Fibroblast of pulmonary artery (primary cell): ENCODE results near the gene ZBTB11.
"Not testable (repeated sequence)": the region's sequence is repeated elsewhere in the genome, so short reads cannot be mapped to it uniquely, and the experiment has no call there.

Experiments
- DNase-seq: peaks from one replicate; pipeline ENCODE4 v3.0.0-alpha.2; 2010; ENCODE audit warnings: low read depth
- H3K4me3 ChIP-seq: replicated peaks from 2 replicates; pipeline ENCODE4 v1.5.1; 2011; ENCODE audit warnings: low read depth, mild to moderate bottlenecking, control low read depth, low read length, moderate library complexity
- TF ChIP-seq, protein P1 (sequence below): IDR thresholded peaks from 2 replicates; pipeline ENCODE4 v1.5.1; 2011; ENCODE audit warnings: mild to moderate bottlenecking, control low read depth, low read length, inconsistent platforms; ENCODE audit errors: missing control alignments

ZBTB11 gene

DNA sequence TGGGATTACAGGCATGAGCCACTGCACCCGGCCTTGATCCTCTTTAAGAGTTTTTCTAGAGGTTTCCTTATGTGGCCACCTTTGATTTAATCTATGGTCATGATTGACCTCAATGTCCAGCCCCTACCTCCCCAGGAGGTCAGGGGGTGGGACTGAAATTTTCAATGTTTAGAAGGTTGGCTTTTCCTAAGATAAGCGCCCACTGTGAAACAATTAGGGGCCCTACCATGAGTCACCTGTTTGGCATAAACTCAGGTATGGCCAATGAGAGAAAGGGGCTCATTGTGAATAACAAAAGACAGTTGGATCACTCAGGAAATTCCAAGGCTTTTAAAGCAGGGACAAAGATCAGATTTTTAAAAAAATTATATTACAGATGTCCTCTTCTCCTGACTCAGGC lies 51.1 kb downstream of the ZBTB11 start:
- no peak overlapping the region for H3K4me3 ChIP-seq
- DNase-seq: no peak
- TF ChIP-seq, protein P1, sequence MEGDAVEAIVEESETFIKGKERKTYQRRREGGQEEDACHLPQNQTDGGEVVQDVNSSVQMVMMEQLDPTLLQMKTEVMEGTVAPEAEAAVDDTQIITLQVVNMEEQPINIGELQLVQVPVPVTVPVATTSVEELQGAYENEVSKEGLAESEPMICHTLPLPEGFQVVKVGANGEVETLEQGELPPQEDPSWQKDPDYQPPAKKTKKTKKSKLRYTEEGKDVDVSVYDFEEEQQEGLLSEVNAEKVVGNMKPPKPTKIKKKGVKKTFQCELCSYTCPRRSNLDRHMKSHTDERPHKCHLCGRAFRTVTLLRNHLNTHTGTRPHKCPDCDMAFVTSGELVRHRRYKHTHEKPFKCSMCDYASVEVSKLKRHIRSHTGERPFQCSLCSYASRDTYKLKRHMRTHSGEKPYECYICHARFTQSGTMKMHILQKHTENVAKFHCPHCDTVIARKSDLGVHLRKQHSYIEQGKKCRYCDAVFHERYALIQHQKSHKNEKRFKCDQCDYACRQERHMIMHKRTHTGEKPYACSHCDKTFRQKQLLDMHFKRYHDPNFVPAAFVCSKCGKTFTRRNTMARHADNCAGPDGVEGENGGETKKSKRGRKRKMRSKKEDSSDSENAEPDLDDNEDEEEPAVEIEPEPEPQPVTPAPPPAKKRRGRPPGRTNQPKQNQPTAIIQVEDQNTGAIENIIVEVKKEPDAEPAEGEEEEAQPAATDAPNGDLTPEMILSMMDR: no peak

DNA sequence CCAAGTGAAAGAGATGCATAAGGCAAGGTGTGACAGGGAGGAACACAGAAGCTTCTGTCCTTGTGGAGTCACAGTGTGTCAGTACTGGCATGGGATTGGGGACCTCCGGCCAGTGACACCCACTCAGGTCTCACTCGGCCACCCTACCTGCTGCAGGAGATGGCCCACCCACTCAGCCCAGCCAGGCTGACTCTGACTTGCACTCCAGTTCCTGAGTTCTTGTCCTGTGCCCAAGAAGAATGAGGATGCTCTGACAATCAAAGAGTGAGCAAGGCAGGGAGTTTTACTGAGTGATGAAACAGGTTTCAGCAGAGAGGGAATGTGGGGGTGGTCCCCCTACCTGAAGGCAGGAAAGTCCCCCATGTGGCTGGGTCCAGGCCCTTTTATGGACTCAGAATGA lies 52.1 kb downstream of the ZBTB11 start:
- no peak overlapping the region for H3K4me3 ChIP-seq
- TF ChIP-seq, protein P1: no peak
- DNase-seq: no peak

DNA sequence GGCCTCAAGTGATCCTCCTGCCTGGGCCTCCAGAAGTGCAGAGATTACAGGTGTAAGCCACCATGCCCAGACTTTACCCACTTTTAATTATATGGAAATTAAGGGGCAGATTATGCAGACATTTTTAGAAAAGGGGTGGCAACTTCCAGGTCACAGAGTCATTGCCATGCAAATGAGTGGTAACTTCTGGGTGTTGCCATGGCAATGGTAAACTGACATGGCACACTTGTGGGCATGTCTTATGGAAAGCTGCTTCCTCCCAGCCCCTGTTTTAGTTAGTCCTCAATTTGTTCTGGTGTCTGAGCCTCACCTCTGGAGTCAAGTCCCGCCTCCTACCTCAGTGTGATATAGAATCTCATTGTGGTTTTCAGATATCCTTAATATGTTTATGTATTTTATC lies 53.3 kb downstream of the ZBTB11 start:
- no peak for DNase-seq
- TF ChIP-seq, protein P1: no peak

DNA sequence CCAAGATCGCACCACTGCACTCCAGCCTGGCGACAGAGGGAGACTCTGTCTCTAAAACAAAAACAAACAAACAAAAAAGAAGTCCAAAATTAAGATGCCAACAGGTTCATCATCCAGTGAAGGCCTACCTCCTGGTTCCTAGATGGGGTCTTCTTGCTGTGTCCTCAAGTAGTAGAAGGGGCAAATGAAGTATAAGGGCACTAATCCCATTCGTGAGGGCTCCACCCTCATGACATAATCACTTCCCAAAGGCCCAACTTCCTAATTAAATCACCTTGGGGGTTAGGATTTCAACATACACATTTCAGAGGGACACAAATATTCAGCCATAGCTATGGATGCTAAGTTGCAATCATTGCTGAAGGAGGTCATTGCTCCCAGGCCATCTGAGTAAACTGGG lies 57.2 kb downstream of the ZBTB11 start:
- no peak overlapping the region for H3K4me3 ChIP-seq
- no peak for DNase-seq
- TF ChIP-seq, protein P1: no peak

More for the DNA sequence above, 53.3 kb downstream of the ZBTB11 start:
- no peak overlapping the region for H3K4me3 ChIP-seq

DNA sequence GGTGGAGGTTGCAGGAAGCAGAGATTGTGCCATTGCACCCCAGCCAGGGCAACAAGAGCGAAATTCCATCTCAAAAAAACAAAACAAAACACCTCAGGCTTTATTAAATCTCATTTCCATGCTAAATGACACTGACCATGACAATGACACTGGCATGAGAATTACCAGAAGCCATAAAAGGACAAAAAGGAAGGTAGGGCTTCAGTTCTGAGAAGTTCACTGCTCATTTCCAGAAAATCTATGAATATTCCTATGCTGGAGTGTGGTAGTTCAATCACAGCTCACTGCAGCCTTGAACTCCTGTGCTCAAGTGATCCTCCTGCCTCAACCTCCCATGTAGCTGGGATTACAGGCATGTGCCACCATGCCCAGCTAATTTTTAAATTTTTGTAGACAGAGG lies 58.2 kb downstream of the ZBTB11 start:
- H3K4me3 ChIP-seq: no peak overlapping the region
- TF ChIP-seq, protein P1: no peak
- no peak for DNase-seq

DNA sequence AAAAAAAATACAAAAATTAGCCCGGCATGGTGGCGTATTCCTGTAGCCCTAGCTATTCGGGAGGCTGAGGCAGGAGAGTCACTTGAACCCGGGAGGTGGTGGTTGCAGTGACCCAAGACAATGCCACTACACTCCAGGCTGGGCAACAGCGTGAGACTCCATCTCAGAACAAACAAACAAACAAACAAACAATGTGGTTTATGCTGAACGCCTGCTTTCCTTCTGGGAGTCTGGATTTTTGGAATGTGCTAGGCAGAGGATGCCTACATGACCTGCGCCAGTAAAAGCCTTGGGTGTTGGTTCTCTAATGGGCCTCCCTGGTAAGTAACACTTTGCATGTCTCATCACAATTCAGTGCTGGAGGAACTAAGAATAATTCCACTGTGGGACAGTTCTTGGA lies 59.5 kb downstream of the ZBTB11 start:
- TF ChIP-seq, protein P1: no peak
- no peak overlapping the region for H3K4me3 ChIP-seq
- DNase-seq: no peak

DNA sequence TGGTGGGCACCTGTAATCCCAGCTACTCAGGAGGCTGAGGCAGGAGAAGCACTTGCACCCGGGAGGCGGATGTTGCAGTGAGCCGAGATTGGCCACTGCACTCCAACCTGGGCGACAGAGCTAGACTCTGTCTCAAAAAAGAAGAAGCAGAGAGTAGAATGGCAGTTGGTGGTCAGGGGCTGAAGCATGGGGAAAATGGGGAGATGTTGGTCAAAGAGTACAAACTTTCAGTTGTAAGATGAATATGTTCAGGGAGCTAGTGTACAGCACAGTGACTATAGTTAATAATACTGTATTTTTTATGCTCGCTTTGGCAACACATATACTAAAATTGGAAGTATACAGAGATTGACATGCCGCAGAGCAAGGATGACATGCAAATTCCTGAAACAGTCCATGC lies 61.4 kb downstream of the ZBTB11 start:
- H3K4me3 ChIP-seq: no peak overlapping the region
- TF ChIP-seq, protein P1: no peak
- no peak for DNase-seq

DNA sequence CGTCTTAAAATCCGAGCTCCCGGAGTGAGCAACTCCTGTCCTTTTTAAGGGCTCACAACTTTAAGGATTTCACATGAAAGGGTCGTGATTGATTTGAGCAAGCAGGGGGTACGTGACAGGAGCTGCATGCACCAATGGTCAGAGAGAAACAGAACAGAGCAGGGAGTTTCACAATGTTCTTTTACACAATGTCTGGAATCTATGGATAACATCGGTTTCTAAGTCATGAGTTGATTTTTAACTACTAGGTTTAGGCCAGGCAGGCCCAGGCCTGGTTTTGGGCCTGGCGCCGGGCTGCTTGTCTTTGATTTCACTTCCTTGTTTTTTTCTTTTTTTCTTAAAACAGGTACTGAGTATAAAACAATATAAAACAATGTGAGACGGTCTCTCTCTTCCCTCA lies 63.9 kb downstream of the ZBTB11 start:
- H3K4me3 ChIP-seq, DNase-seq: not testable (repeated sequence)
